ENCODE results near the gene POLR1B. TPM values are rescaled to one million over a fixed set of nuclear protein-coding genes. Genes with fewer than 3 reads are reported as not detected.

The POLR1B gene
- total and polyA plus RNA-seq, 2 of the 13 experiments (the other 11 are each of a cell fraction or from before 2014, with no cell fraction given) = 18.3 to 46.0 TPM

DNA sequence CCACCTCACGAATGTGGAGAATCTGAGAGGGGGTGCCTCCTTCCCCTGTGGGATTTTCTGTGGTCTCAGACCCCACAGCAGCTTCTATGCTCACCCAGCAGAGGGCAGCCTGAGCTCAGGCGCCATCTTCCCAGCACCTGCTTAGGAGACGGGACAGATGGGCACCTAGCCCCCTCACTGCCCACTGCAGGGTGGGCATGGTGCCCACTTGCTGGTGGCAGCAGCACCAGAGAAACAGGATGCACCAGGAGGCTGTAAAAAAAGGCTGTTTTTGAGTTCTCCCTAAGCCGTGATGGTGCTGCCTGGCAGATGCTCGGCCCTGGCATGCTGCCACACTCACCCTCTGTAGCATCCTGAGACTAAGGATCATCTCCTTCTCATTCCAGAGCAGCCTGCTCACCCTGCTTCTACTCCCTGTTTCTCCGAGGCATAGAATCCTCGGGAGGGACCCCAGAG lies 84.4 kb downstream of the POLR1B start (continued):
- TF ChIP-seq NFAT5 (CRISPR knock-in tag; IDR thresholded peaks at IDR 0.05) (no peak), DRAP1 (CRISPR knock-in tag; IDR thresholded peaks at IDR 0.05) (no peak), ZNF841 (CRISPR knock-in tag; IDR thresholded peaks at IDR 0.05; ENCODE audit: borderline replicate concordance) (no peak), SMARCC2 (IDR thresholded peaks at IDR 0.05) (no peak), ZNF33A (CRISPR knock-in tag; IDR thresholded peaks at IDR 0.05; ENCODE audit: borderline replicate concordance) (no peak), CBX5 (CRISPR knock-in tag; IDR thresholded peaks at IDR 0.05; ENCODE audit: borderline replicate concordance) (peak; percentile 79; the same call in 1 of the 2 replicates), FOXA1 (IDR thresholded peaks at IDR 0.05) (no peak), FOXA1 (CRISPR knock-in tag; IDR thresholded peaks at IDR 0.05) (no peak), SOX6 (IDR thresholded peaks at IDR 0.05) (no peak), SOX6 (CRISPR knock-in tag; IDR thresholded peaks at IDR 0.05) (no peak), CEBPB (IDR thresholded peaks at IDR 0.05; ENCODE audit: borderline replicate concordance, low read depth, low read length) (no peak), FOXK1 (CRISPR knock-in tag; IDR thresholded peaks at IDR 0.05; ENCODE audit: borderline replicate concordance, low read depth) (no peak), ZNF720 (CRISPR knock-in tag; IDR thresholded peaks at IDR 0.05) (no peak)
- TF ChIP-seq, protein P1, sequence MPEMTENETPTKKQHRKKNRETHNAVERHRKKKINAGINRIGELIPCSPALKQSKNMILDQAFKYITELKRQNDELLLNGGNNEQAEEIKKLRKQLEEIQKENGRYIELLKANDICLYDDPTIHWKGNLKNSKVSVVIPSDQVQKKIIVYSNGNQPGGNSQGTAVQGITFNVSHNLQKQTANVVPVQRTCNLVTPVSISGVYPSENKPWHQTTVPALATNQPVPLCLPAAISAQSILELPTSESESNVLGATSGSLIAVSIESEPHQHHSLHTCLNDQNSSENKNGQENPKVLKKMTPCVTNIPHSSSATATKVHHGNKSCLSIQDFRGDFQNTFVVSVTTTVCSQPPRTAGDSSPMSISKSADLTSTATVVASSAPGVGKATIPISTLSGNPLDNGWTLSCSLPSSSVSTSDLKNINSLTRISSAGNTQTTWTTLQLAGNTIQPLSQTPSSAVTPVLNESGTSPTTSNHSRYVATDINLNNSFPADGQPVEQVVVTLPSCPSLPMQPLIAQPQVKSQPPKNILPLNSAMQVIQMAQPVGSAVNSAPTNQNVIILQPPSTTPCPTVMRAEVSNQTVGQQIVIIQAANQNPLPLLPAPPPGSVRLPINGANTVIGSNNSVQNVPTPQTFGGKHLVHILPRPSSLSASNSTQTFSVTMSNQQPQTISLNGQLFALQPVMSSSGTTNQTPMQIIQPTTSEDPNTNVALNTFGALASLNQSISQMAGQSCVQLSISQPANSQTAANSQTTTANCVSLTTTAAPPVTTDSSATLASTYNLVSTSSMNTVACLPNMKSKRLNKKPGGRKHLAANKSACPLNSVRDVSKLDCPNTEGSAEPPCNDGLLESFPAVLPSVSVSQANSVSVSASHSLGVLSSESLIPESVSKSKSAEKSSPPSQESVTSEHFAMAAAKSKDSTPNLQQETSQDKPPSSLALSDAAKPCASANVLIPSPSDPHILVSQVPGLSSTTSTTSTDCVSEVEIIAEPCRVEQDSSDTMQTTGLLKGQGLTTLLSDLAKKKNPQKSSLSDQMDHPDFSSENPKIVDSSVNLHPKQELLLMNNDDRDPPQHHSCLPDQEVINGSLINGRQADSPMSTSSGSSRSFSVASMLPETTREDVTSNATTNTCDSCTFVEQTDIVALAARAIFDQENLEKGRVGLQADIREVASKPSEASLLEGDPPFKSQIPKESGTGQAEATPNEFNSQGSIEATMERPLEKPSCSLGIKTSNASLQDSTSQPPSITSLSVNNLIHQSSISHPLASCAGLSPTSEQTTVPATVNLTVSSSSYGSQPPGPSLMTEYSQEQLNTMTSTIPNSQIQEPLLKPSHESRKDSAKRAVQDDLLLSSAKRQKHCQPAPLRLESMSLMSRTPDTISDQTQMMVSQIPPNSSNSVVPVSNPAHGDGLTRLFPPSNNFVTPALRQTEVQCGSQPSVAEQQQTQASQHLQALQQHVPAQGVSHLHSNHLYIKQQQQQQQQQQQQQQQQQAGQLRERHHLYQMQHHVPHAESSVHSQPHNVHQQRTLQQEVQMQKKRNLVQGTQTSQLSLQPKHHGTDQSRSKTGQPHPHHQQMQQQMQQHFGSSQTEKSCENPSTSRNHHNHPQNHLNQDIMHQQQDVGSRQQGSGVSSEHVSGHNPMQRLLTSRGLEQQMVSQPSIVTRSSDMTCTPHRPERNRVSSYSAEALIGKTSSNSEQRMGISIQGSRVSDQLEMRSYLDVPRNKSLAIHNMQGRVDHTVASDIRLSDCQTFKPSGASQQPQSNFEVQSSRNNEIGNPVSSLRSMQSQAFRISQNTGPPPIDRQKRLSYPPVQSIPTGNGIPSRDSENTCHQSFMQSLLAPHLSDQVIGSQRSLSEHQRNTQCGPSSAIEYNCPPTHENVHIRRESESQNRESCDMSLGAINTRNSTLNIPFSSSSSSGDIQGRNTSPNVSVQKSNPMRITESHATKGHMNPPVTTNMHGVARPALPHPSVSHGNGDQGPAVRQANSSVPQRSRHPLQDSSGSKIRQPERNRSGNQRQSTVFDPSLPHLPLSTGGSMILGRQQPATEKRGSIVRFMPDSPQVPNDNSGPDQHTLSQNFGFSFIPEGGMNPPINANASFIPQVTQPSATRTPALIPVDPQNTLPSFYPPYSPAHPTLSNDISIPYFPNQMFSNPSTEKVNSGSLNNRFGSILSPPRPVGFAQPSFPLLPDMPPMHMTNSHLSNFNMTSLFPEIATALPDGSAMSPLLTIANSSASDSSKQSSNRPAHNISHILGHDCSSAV (CRISPR knock-in tag; IDR thresholded peaks at IDR 0.05; ENCODE audit: borderline replicate concordance) = no peak
- TF ChIP-seq, protein P2, sequence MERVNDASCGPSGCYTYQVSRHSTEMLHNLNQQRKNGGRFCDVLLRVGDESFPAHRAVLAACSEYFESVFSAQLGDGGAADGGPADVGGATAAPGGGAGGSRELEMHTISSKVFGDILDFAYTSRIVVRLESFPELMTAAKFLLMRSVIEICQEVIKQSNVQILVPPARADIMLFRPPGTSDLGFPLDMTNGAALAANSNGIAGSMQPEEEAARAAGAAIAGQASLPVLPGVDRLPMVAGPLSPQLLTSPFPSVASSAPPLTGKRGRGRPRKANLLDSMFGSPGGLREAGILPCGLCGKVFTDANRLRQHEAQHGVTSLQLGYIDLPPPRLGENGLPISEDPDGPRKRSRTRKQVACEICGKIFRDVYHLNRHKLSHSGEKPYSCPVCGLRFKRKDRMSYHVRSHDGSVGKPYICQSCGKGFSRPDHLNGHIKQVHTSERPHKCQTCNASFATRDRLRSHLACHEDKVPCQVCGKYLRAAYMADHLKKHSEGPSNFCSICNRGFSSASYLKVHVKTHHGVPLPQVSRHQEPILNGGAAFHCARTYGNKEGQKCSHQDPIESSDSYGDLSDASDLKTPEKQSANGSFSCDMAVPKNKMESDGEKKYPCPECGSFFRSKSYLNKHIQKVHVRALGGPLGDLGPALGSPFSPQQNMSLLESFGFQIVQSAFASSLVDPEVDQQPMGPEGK (CRISPR knock-in tag; IDR thresholded peaks at IDR 0.05) = peak; percentile 67

Data from HepG2 (cell line).